ENCODE data around the gene OR5D13.

Gene OR5D13

GRCh38 chr11:55773138-55773537 is at the start of gene OR5D13:
Gene OR5D13, plus strand, starts transcription at chr11:55773438. Its CDS starts 0 bp downstream, at chr11:55773438.
- Mint-ChIP-seq H3K9me3 (peaks cover 11% of the 10 kb centered on the region), H3K36me3 (ENCODE audit: low read depth) (no peaks in the 10 kb centered on the region)
- intact Hi-C loops (cut with micrococcal nuclease): no loop called here

GRCh38 chr11:55726715-55727324 is 46.4 kb upstream of the OR5D13 start:
- intact Hi-C loops (cut with micrococcal nuclease): no loop called here
- Mint-ChIP-seq H3K4me3 (no peak overlapping the region), H3K36me3 (ENCODE audit: low read depth) (no peaks in the 10 kb centered on the region), H3K27me3 (no peaks in the 10 kb centered on the region), H3K4me1 (ENCODE audit: low read depth) (no peaks in the 10 kb centered on the region), H3K27ac (no peak overlapping the region), H3K9me3 (peaks cover 15% of the 10 kb centered on the region)

More at GRCh38 chr11:55773138-55773537, at the start of gene OR5D13:
- Mint-ChIP-seq H3K27me3 (no peaks in the 10 kb centered on the region), H3K4me3 (no peak within 1 kb of the TSS), H3K4me1 (ENCODE audit: low read depth) (no peaks in the 10 kb centered on the region), H3K27ac (no peak within 1 kb of the TSS)

- Mint-ChIP-seq H3K36me3 (ENCODE audit: low read depth) (no peaks in the 10 kb centered on the region), H3K27ac (no peak overlapping the region), H3K4me3 (no peak overlapping the region), H3K9me3 (peaks cover 25% of the 10 kb centered on the region), H3K27me3 (no peaks in the 10 kb centered on the region), H3K4me1 (ENCODE audit: low read depth) (no peaks in the 10 kb centered on the region)
- intact Hi-C loops (cut with micrococcal nuclease): no loop called here
Observed at GRCh38 chr11:55732936-55733335, 40.3 kb upstream of the OR5D13 start.

DNA sequence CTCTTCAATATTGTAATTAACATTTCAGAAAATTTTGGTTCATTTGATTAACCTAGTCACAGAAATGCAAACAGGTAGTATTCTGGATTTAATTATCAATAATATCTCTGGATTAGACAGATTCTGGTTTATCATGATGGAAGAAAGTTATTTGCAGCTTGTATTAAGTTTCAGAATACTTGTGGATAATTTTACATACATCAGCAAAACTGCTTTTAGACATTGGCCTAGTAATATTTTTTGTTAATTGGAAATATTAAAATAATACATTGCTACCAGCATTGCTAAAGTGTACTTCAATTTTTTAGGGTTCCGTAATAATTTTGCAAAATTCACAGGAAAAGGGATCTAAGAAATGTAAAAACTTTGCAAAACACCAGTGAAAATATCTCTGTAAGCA is 18.4 kb downstream of the OR5D13 start:
- Mint-ChIP-seq H3K4me1 (ENCODE audit: low read depth) (no peaks in the 10 kb centered on the region), H3K36me3 (ENCODE audit: low read depth) (no peaks in the 10 kb centered on the region), H3K9me3 (peaks cover 26% of the 10 kb centered on the region), H3K27ac (no peak overlapping the region), H3K27me3 (no peaks in the 10 kb centered on the region), H3K4me3 (no peak overlapping the region)
- intact Hi-C loops (cut with micrococcal nuclease): no loop called here

- Mint-ChIP-seq H3K9me3 (peaks cover 13% of the 10 kb centered on the region), H3K27me3 (no peaks in the 10 kb centered on the region), H3K4me1 (ENCODE audit: low read depth) (no peaks in the 10 kb centered on the region), H3K27ac (no peak overlapping the region), H3K36me3 (ENCODE audit: low read depth) (no peaks in the 10 kb centered on the region), H3K4me3 (no peak overlapping the region)
- intact Hi-C loops (cut with micrococcal nuclease): no loop called here
Observed at GRCh38 chr11:55793321-55793720, 20.1 kb downstream of the OR5D13 start.

- Mint-ChIP-seq H3K27me3 (no peaks in the 10 kb centered on the region), H3K4me1 (ENCODE audit: low read depth) (no peaks in the 10 kb centered on the region), H3K27ac (no peak within 1 kb of the TSS), H3K36me3 (ENCODE audit: low read depth) (no peaks in the 10 kb centered on the region), H3K9me3 (peaks cover 29% of the 10 kb centered on the region), H3K4me3 (no peak within 1 kb of the TSS)
- intact Hi-C loops (cut with micrococcal nuclease): no loop called here
Observed at GRCh38 chr11:55795256-55795655, 22.0 kb downstream of the OR5D13 start, which contains the start of gene OR5D14. Gene OR5D14, plus strand, starts transcription at chr11:55795556. Its CDS starts 0 bp downstream, at chr11:55795556.

- Mint-ChIP-seq H3K4me3 (no peak overlapping the region), H3K9me3 (peaks cover 40% of the 10 kb centered on the region)
- intact Hi-C loops (cut with micrococcal nuclease): no loop called here
Observed at GRCh38 chr11:55806248-55806647, 33.0 kb downstream of the OR5D13 start.

DNA sequence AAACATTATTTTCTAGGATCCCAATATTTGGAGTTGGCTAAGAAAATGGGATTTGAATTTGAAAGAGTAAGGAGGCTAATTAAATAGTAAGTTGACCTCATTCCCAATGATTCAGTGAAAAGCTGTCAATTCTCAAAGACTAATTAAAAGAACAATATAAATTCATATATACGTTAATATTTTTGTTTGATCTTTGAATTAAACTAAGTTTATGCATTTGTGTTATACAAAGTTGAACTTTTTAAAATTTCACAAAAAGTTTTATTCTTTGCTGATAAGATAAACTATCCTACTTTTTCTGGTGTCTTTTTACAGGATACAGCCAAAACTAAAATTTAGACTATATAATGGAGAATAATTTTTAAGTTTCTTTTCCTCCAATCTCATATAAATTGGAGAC is 37.8 kb downstream of the OR5D13 start, which contains the start of gene OR5L1:
OR5L1 (plus strand) TSS at position 301 of the 400 bp plus-strand sequence. CDS start 100 bp downstream, outside the sequence.
- H3K27ac Mint-ChIP-seq: no peak within 1 kb of the TSS
- peaks cover 44% of the 10 kb centered on the region for H3K9me3 Mint-ChIP-seq
- H3K4me1 Mint-ChIP-seq (ENCODE audit: low read depth): no peaks in the 10 kb centered on the region
- H3K36me3 Mint-ChIP-seq (ENCODE audit: low read depth): no peaks in the 10 kb centered on the region
- H3K4me3 Mint-ChIP-seq: no peak within 1 kb of the TSS
- intact Hi-C loops (cut with micrococcal nuclease): no loop called here
- H3K27me3 Mint-ChIP-seq: no peaks in the 10 kb centered on the region

More at GRCh38 chr11:55806248-55806647, 33.0 kb downstream of the OR5D13 start:
- Mint-ChIP-seq H3K27me3 (no peaks in the 10 kb centered on the region), H3K36me3 (ENCODE audit: low read depth) (no peaks in the 10 kb centered on the region), H3K4me1 (ENCODE audit: low read depth) (no peaks in the 10 kb centered on the region), H3K27ac (no peak overlapping the region)

- Mint-ChIP-seq H3K9me3 (peaks cover 35% of the 10 kb centered on the region), H3K36me3 (ENCODE audit: low read depth) (no peaks in the 10 kb centered on the region), H3K27ac (no peak within 1 kb of the TSS), H3K4me1 (ENCODE audit: low read depth) (no peaks in the 10 kb centered on the region), H3K4me3 (no peak within 1 kb of the TSS), H3K27me3 (no peaks in the 10 kb centered on the region)
- intact Hi-C loops (cut with micrococcal nuclease): no loop called here
Observed at GRCh38 chr11:55819330-55819729, 46.1 kb downstream of the OR5D13 start, which contains the start of gene OR5D18. Gene OR5D18, plus strand, starts transcription at chr11:55819630. Its CDS starts 0 bp downstream, at chr11:55819630.

Measured in dendritic cell treated with granulocyte-macrophage colony-stimulating factor and Interleukin-4, amounts not matched to agents 40 ng/mL and 50 ng/mL, for 4 days (primary cell).